Spleen (tissue), 7 donors: Measurements from ENCODE around the gene RPL13A.

Experiments
- CTCF ChIP-seq, 11 experiments: fragments of 200-600 bp in 7 of 11; fragments of 450-650 bp in 4 of 11; sonication (generic) in 4 of 11; IDR thresholded peaks in 8 of 11; conservative IDR thresholded peaks in 3 of 11; 1 replicate in 7 of 11; 2 replicates in 4 of 11; pipeline versions ENCODE4 v1.4.0 to v1.8.0; 2016 to 2021; ENCODE audit warnings: antibody characterized with exemption in 11 of 11, inconsistent platforms in 4 of 11, mild to moderate bottlenecking in 1 of 11
- POLR2A ChIP-seq, 3 donors: fragments of 450-650 bp; IDR thresholded peaks; one replicate each; pipeline ENCODE4 v1.5.1; 2017; ENCODE audit warnings: antibody characterized with exemption in 3 of 3, mild to moderate bottlenecking in 1 of 3
- donor health status: DM: no; HTN: no; CAD: no; lungs with moderate emphysema.
- donor health status: DM: no; HTN: no; CAD: no.
- donor health status: DM: no; HTN: no; CAD: no.

GRCh38 chr19:49488046-49488862 is 846 bp downstream of the RPL13A start:
- no peak for TF ChIP-seq CTCF (IDR thresholded peaks at IDR 0.05 in 8 of 11, conservative IDR thresholded peaks at IDR 0.05 in 3 of 11)
- TF ChIP-seq POLR2A (IDR thresholded peaks at IDR 0.05), result no peak
